ENCODE results near the gene TCEAL4.
A peak's percentile ranks its signal among the peaks of the same experiment; 100 is the strongest.

The TCEAL4 gene

GRCh38 chrX:103629318-103630170 lies 44.2 kb downstream of the TCEAL4 start:
- Histone ChIP-seq H3K27me3 (ENCODE audit: insufficient read depth, low read length, poor library complexity, severe bottlenecking) (no peaks in the 10 kb centered on the region), H3K79me2 (ENCODE audit: insufficient read depth, low read length) (peaks cover 3% of the 10 kb centered on the region; the same call in 1 of the 2 replicates), H3K4me3 (ENCODE audit: low read length, poor library complexity, severe bottlenecking) (peak overlapping the region; percentile 95), H3K9me2 (replicated peaks; ENCODE audit: low read depth, low read length) (no peaks in the 10 kb centered on the region), H3K9ac (ENCODE audit: low read depth, low read length, poor library complexity, severe bottlenecking) (peak overlapping the region; percentile 92), H3K9me3 (ENCODE audit: insufficient read depth, low read depth, low read length) (no peaks in the 10 kb centered on the region), H2AFZ (ENCODE audit: low read length) (peak overlapping the region; percentile 94), H3K4me1 (ENCODE audit: insufficient read depth, low read length, poor library complexity, severe bottlenecking) (peaks cover 4% of the 10 kb centered on the region), H3K4me2 (ENCODE audit: low read depth, low read length, poor library complexity, severe bottlenecking) (peak overlapping the region; percentile 89), H3F3A (ENCODE audit: low read depth) (no peaks in the 10 kb centered on the region), H4K20me1 (ENCODE audit: insufficient read depth, low read length, poor library complexity, severe bottlenecking) (no peaks in the 10 kb centered on the region), H3K36me3 (ENCODE audit: insufficient read depth, low read length) (no peaks in the 10 kb centered on the region)
- TF ChIP-seq CTCF (conservative IDR thresholded peaks at IDR 0.05; ENCODE audit: low read length), result peak; percentile 62
- TF ChIP-seq EZH2phosphoT487 (IDR thresholded peaks at IDR 0.05; ENCODE audit: borderline replicate concordance), result no peak

GRCh38 chrX:103630171-103630511 lies 44.8 kb downstream of the TCEAL4 start:
- peaks cover 3% of the 10 kb centered on the region; the same call in 1 of the 2 replicates for H3K79me2 ChIP-seq (ENCODE audit: insufficient read depth, low read length)
- H2AFZ ChIP-seq (ENCODE audit: low read length), result peak overlapping the region; percentile 94; the same call in 1 of the 2 replicates
- no peaks in the 10 kb centered on the region for H3K36me3 ChIP-seq (ENCODE audit: insufficient read depth, low read length)
- H3K9me2 ChIP-seq (replicated peaks; ENCODE audit: low read depth, low read length), result no peaks in the 10 kb centered on the region
- TF ChIP-seq EZH2phosphoT487 (IDR thresholded peaks at IDR 0.05; ENCODE audit: borderline replicate concordance), result no peak
- TF ChIP-seq CTCF (conservative IDR thresholded peaks at IDR 0.05; ENCODE audit: low read length), result no peak
- peak overlapping the region; percentile 95 for H3K4me3 ChIP-seq (ENCODE audit: low read length, poor library complexity, severe bottlenecking)
- H4K20me1 ChIP-seq (ENCODE audit: insufficient read depth, low read length, poor library complexity, severe bottlenecking), result no peaks in the 10 kb centered on the region
- peak overlapping the region; percentile 92 for H3K9ac ChIP-seq (ENCODE audit: low read depth, low read length, poor library complexity, severe bottlenecking)
- peak overlapping the region; percentile 89 for H3K4me2 ChIP-seq (ENCODE audit: low read depth, low read length, poor library complexity, severe bottlenecking)
- peaks cover 4% of the 10 kb centered on the region for H3K4me1 ChIP-seq (ENCODE audit: insufficient read depth, low read length, poor library complexity, severe bottlenecking)
- no peaks in the 10 kb centered on the region for H3K27me3 ChIP-seq (ENCODE audit: insufficient read depth, low read length, poor library complexity, severe bottlenecking)
- H3F3A ChIP-seq (ENCODE audit: low read depth), result no peaks in the 10 kb centered on the region
- no peaks in the 10 kb centered on the region for H3K9me3 ChIP-seq (ENCODE audit: insufficient read depth, low read depth, low read length)

GRCh38 chrX:103631145-103631544 lies 45.8 kb downstream of the TCEAL4 start:
- H3K4me3 ChIP-seq (ENCODE audit: low read length, poor library complexity, severe bottlenecking), result no peak overlapping the region
- no peaks in the 10 kb centered on the region for H3K9me3 ChIP-seq (ENCODE audit: insufficient read depth, low read depth, low read length)
- no peak overlapping the region for H3K9ac ChIP-seq (ENCODE audit: low read depth, low read length, poor library complexity, severe bottlenecking)
- H3K36me3 ChIP-seq (ENCODE audit: insufficient read depth, low read length), result no peaks in the 10 kb centered on the region
- no peak for TF ChIP-seq EZH2phosphoT487 (IDR thresholded peaks at IDR 0.05; ENCODE audit: borderline replicate concordance)
- TF ChIP-seq CTCF (conservative IDR thresholded peaks at IDR 0.05; ENCODE audit: low read length), result no peak
- no peaks in the 10 kb centered on the region for H3F3A ChIP-seq (ENCODE audit: low read depth)
- H3K4me1 ChIP-seq (ENCODE audit: insufficient read depth, low read length, poor library complexity, severe bottlenecking), result peaks cover 4% of the 10 kb centered on the region
- H3K9me2 ChIP-seq (replicated peaks; ENCODE audit: low read depth, low read length), result no peaks in the 10 kb centered on the region
- no peak overlapping the region for H3K4me2 ChIP-seq (ENCODE audit: low read depth, low read length, poor library complexity, severe bottlenecking)
- no peak overlapping the region for H2AFZ ChIP-seq (ENCODE audit: low read length)
- H3K27me3 ChIP-seq (ENCODE audit: insufficient read depth, low read length, poor library complexity, severe bottlenecking), result no peaks in the 10 kb centered on the region
- H3K79me2 ChIP-seq (ENCODE audit: insufficient read depth, low read length), result peaks cover 3% of the 10 kb centered on the region; the same call in 1 of the 2 replicates
- no peaks in the 10 kb centered on the region for H4K20me1 ChIP-seq (ENCODE audit: insufficient read depth, low read length, poor library complexity, severe bottlenecking)

Data from Loucy (cell line).